Keratinocyte (primary cell): ENCODE measurements around the gene RAC2. TPM values are rescaled to one million over a fixed set of nuclear protein-coding genes. Genes with fewer than 3 reads are reported as not detected.

ENCODE experiments used
- DNase-seq: peaks from one replicate; pipeline ENCODE4 v3.0.0-alpha.2; 2011; ENCODE audit warnings: low read depth, missing footprints, low spot score
- FAIRE-seq: peaks from 2 replicates; lab custom pipeline; 2011; peaks lifted over from hg19 to GRCh38; lab: Jason Lieb, UNC
- H2AFZ ChIP-seq: 2 replicates; pipeline ENCODE4 v1.6.0; 2012; ENCODE audit warnings: low read length, control low read depth, inconsistent platforms; ENCODE audit not compliant: control insufficient read depth
- H3K27ac ChIP-seq: 2 replicates; pipeline ENCODE4 v1.5.1; 2011; ENCODE audit warnings: low read length; ENCODE audit not compliant: control insufficient read depth, insufficient read depth
- H3K27me3 ChIP-seq: 3 replicates; pipeline ENCODE4 v1.6.0; 2011; ENCODE audit warnings: low read length; ENCODE audit not compliant: control insufficient read depth, insufficient read depth; ENCODE audit errors: extremely low read depth
- H3K36me3 ChIP-seq, 2 experiments: 2 replicates in 1 of 2; 3 replicates in 1 of 2; pipeline ENCODE4 v1.5.1; 2011; ENCODE audit warnings: low read length in 2 of 2, mild to moderate bottlenecking in 1 of 2; ENCODE audit not compliant: control insufficient read depth in 2 of 2, insufficient read depth in 2 of 2; ENCODE audit errors: extremely low read depth in 1 of 2
- H3K4me1 ChIP-seq: 3 replicates; pipeline ENCODE4 v1.5.1; 2011; ENCODE audit warnings: low read length; ENCODE audit not compliant: control insufficient read depth, insufficient read depth; ENCODE audit errors: extremely low read depth
- H3K4me2 ChIP-seq: 3 replicates; pipeline ENCODE4 v1.6.0; 2011; ENCODE audit warnings: low read depth, low read length; ENCODE audit not compliant: control insufficient read depth, insufficient read depth; ENCODE audit errors: extremely low read depth
- H3K4me3 ChIP-seq, 3 experiments: fragments of 200-600 bp in 1 of 3; sonication (generic) in 1 of 3; 2 replicates in 2 of 3; 3 replicates in 1 of 3; pipeline ENCODE4 v1.5.1; 2011 to 2016; ENCODE audit warnings: low read length in 3 of 3, mild to moderate bottlenecking in 3 of 3, control low read depth in 2 of 3, inconsistent platforms in 1 of 3, low read depth in 1 of 3, mixed read lengths in 1 of 3, mixed run types in 1 of 3, moderate library complexity in 1 of 3; ENCODE audit not compliant: control insufficient read depth in 2 of 3, insufficient read depth in 2 of 3; ENCODE audit errors: extremely low read depth in 1 of 3
- H3K79me2 ChIP-seq: 2 replicates; pipeline ENCODE4 v1.6.0; 2012; ENCODE audit warnings: low read length; ENCODE audit not compliant: control insufficient read depth, insufficient read depth
- H3K9ac ChIP-seq: 3 replicates; pipeline ENCODE4 v1.6.0; 2011; ENCODE audit warnings: low read length; ENCODE audit not compliant: control insufficient read depth, insufficient read depth; ENCODE audit errors: extremely low read depth
- H3K9me1 ChIP-seq: 3 replicates; pipeline ENCODE4 v1.6.0; 2011; ENCODE audit warnings: low read length; ENCODE audit not compliant: control insufficient read depth, insufficient read depth; ENCODE audit errors: extremely low read depth
- H3K9me3 ChIP-seq: 2 replicates; pipeline ENCODE4 v1.5.1; 2012; ENCODE audit warnings: low read depth, low read length; ENCODE audit not compliant: control insufficient read depth
- H4K20me1 ChIP-seq: 3 replicates; pipeline ENCODE4 v1.6.0; 2011; ENCODE audit warnings: low read length; ENCODE audit not compliant: control insufficient read depth, insufficient read depth; ENCODE audit errors: extremely low read depth
- EZH2 ChIP-seq: IDR thresholded peaks from one replicate; pipeline ENCODE4 v1.6.1; 2012; ENCODE audit warnings: inconsistent platforms, mild to moderate bottlenecking, low read length, moderate library complexity
- dilution Hi-C: fragments of 300-500 bp; cut with MboI; formaldehyde crosslinking; loops from one replicate; pipeline ENCODE4 v1.7.0; 2020; ENCODE audit warnings: low sequenced_read_pairs; ENCODE audit not compliant: extremely low pct_ligation_motif_present
- polyA plus RNA-seq, 5 experiments: library from polyadenylated mRNA; depleted of rRNA in 3 of 5; stranded (reverse) in 3 of 5; stranded (forward) in 1 of 5; unstranded in 1 of 5; fragments of >200 nt; gene quantifications; 1 replicate in 1 of 5; 2 replicates in 3 of 5; 3 replicates in 1 of 5; pipeline versions ENCODE4 v1.2.1 to v1.2.3, GENCODE V29; 2011 to 2012; ENCODE audit warnings: missing spikeins in 2 of 5, low read depth in 1 of 5, low replicate concordance in 1 of 5
- TF ChIP-seq, protein P1 (sequence below), 3 experiments: IDR thresholded peaks in 1 of 3; conservative IDR thresholded peaks in 1 of 3; optimal IDR thresholded peaks in 1 of 3; 2 replicates in 2 of 3; 3 replicates in 1 of 3; pipeline versions ENCODE3 to v1.5.1; 2011; ENCODE audit warnings: low read length in 3 of 3, mild to moderate bottlenecking in 3 of 3, moderate library complexity in 2 of 3, control low read depth in 1 of 3, inconsistent platforms in 1 of 3; ENCODE audit not compliant: insufficient read depth in 2 of 3; ENCODE audit errors: extremely low read depth in 1 of 3

The RAC2 gene
- polyA plus RNA-seq, 1 donor (not counting 4 experiments of a cell fraction or from before 2014, with no cell fraction given) = 78.6 TPM

DNA sequence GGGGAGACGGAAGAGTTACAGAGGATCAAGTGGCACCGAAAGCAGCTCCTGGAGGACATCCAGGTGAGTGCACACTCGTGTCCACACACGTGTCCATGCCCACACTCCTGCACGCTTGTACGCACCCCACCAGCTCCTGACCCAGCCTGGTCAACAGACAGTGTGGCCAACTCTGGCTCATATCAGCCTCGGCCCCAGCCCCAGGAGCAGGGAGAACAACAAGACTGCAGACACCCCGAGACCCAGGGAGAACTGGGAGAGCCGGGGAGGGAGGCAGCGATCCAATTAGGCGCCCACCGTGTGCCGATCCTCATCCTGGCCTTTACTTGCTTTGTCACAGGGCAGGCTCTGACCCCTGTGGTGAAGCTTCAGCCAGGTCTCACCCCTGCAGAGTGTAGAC, 48.6 kb upstream of the RAC2 start:
- Histone ChIP-seq H3K79me2 (no peaks in the 10 kb centered on the region), H2AFZ (no peak overlapping the region), H3K9me1 (no peaks in the 10 kb centered on the region), H3K4me2 (no peak overlapping the region), H3K27ac (no peak overlapping the region), H3K4me3 (no peak overlapping the region), H3K9me3 (no peaks in the 10 kb centered on the region), H3K4me1 (peaks cover 7% of the 10 kb centered on the region), H3K27me3 (peaks cover 19% of the 10 kb centered on the region), H3K36me3 (no peaks in the 10 kb centered on the region), H4K20me1 (no peaks in the 10 kb centered on the region), H3K9ac (no peak overlapping the region)
- DNase-seq (no peak), FAIRE-seq (no peak)
- dilution Hi-C loops = no loop called here
- TF ChIP-seq EZH2 = no peak
- TF ChIP-seq, protein P1, sequence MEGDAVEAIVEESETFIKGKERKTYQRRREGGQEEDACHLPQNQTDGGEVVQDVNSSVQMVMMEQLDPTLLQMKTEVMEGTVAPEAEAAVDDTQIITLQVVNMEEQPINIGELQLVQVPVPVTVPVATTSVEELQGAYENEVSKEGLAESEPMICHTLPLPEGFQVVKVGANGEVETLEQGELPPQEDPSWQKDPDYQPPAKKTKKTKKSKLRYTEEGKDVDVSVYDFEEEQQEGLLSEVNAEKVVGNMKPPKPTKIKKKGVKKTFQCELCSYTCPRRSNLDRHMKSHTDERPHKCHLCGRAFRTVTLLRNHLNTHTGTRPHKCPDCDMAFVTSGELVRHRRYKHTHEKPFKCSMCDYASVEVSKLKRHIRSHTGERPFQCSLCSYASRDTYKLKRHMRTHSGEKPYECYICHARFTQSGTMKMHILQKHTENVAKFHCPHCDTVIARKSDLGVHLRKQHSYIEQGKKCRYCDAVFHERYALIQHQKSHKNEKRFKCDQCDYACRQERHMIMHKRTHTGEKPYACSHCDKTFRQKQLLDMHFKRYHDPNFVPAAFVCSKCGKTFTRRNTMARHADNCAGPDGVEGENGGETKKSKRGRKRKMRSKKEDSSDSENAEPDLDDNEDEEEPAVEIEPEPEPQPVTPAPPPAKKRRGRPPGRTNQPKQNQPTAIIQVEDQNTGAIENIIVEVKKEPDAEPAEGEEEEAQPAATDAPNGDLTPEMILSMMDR (optimal IDR thresholded peaks at IDR 0.05 in 1 of 3, IDR thresholded peaks at IDR 0.05 in 1 of 3, conservative IDR thresholded peaks at IDR 0.05 in 1 of 3; ENCODE audit: extremely low read depth in 1 of 3, insufficient read depth in 2 of 3, low read length in 3 of 3) = no peak

DNA sequence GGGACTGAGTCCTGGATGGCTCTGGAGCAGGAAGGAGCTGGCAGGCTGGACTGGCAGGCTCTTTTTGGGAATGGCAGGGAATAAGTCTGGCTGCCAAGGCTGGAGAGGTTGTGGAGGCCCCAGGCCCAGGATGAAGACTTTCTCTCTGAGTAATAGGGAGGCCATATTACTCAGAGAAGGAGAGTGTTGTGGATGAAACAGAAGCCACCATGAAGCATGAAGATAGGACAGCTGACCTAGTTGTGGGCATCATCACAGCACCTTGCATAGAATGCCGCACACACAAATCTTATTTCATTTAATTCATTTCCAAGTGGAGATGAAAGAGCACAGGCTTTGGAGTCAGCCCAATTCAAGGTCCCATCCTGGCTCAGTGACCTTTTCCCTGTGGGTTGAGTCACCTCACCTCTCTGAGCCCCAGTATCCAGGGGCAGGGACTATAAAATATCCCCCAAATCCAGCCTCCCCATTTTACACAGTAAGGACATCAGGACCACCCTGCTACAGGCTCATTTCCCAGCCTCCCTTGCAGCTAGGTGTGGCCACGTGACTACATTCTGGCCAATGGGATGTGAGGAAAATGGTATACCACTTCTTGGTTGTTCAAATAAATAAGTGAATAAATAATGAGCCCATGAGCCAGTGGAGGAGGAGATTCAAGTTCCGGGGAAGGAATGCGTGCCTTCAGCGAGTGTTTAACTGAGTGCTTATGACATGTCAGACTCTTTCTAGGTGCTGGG, 47.7 kb upstream of the RAC2 start:
- no peaks in the 10 kb centered on the region for H3K9me3 ChIP-seq
- FAIRE-seq (no peak), DNase-seq (no peak)
- dilution Hi-C loops = no loop called here
- peaks cover 26% of the 10 kb centered on the region for H3K27me3 ChIP-seq
- TF ChIP-seq EZH2 = no peak
- TF ChIP-seq, protein P1 (optimal IDR thresholded peaks at IDR 0.05 in 1 of 3, IDR thresholded peaks at IDR 0.05 in 1 of 3, conservative IDR thresholded peaks at IDR 0.05 in 1 of 3; ENCODE audit: extremely low read depth in 1 of 3, insufficient read depth in 2 of 3, low read length in 3 of 3) = no peak
- H3K4me2 ChIP-seq = no peak overlapping the region
- no peaks in the 10 kb centered on the region for H3K36me3 ChIP-seq
- H3K4me1 ChIP-seq = peaks cover 7% of the 10 kb centered on the region
- no peaks in the 10 kb centered on the region for H3K79me2 ChIP-seq
- H3K9ac ChIP-seq = no peak overlapping the region
- no peak overlapping the region for H2AFZ ChIP-seq
- no peaks in the 10 kb centered on the region for H4K20me1 ChIP-seq
- H3K4me3 ChIP-seq = no peak overlapping the region
- H3K27ac ChIP-seq = no peak overlapping the region
- H3K9me1 ChIP-seq = no peaks in the 10 kb centered on the region
